ENCODE measurements around the gene ASCC3.

Gene ASCC3

DNA sequence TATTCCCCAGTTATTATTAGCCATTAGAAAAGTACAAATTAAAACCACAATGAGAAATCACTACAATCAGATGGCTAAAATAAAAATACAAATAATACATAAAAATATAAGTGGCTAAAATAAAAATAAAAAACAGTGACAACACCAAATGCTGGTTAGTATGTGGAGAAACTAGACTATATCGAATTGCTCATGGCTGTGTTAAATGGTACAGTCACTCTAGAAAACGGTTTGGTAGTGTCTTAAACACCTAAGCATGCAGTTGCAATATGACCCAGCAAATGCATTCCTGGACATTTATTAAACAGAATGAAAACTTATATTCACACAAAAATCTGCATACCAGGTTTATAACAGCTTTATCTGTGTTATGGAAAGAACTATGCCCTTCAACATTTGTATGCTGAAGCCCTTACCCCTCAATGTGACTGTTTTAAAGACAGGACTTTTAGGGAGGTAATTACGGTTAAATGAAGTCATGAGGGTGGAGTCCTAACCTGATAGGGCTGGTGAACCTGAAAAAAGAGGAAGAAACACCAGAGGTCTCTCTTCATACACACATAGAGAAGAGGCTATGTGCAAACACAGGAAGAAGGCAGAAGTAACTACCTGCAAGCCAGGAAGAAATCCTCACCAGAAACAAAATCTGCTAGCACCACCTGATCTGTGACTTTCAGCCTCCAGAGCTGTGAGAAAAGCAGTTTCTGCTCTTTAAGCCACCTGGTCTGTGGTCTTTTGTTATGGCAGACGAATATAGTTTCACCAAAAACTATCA is 84.9 kb downstream of the ASCC3 start:
- 100% methylated on average over 2 of the region's 4 CpGs for WGBS (ENCODE audit: insufficient coverage)
- Histone ChIP-seq H3K27me3 (replicated peaks in 2 of 5; ENCODE audit: control insufficient read depth in 4 of 5, insufficient read depth in 5 of 5, low read length in 4 of 5) (no peaks in the 10 kb centered on the region), H3K27ac (ENCODE audit: insufficient read depth in 1 of 2, low read depth in 1 of 2, low read length in 2 of 2, poor library complexity in 1 of 2, severe bottlenecking in 2 of 2) (no peak overlapping the region), H3K4me1 (ENCODE audit: control extremely low read depth in 1 of 4, control insufficient read depth in 4 of 4, insufficient read depth in 4 of 4, low read length in 3 of 4) (peaks cover 0 to 2% (median 0%) of the 10 kb centered on the region in 4 experiments), H3K9me3 (ENCODE audit: control extremely low read depth in 1 of 5, control insufficient read depth in 4 of 5, insufficient read depth in 2 of 5, low read depth in 1 of 5, low read length in 4 of 5) (no peaks in the 10 kb centered on the region), H3K36me3 (ENCODE audit: control insufficient read depth in 4 of 4, insufficient read depth in 4 of 4, low read length in 3 of 4) (peaks cover 0 to 7% (median 5%) of the 10 kb centered on the region in 4 experiments), H3K4me3 (ENCODE audit: control insufficient read depth in 1 of 7, extremely low read depth in 1 of 7, insufficient read depth in 4 of 7, low read depth in 2 of 7, low read length in 6 of 7) (no peak overlapping the region)
- DNase-seq: peak in 2 of 3 donors; percentile 37 to 60
- CTCF ChIA-PET: no interaction called here
- POLR2A ChIA-PET: no interaction called here

DNA sequence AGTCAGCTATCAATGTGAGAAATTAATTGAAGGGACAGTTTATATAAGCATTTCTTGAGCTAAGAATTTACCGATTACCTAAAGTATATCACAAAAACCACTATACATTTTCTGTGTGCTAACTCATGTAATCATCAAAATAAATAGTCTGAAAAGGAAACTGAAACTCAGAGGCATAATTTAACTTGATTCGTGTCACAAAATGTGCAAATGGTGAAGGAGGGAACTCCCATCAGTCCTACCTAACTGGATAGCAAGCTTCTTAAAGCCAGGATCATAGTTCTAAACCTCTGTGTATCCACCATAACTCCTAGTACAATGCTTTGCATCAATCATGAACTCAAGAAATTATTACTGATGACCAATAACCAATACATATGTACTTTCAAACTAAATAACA is 91.0 kb downstream of the ASCC3 start:
- WGBS (ENCODE audit: insufficient coverage): 60% methylated on average over 1 of the region's 2 CpGs
- no peaks in the 10 kb centered on the region for H3K9me3 ChIP-seq (ENCODE audit: control extremely low read depth in 1 of 5, control insufficient read depth in 4 of 5, insufficient read depth in 2 of 5, low read depth in 1 of 5, low read length in 4 of 5)
- no peaks in the 10 kb centered on the region for H3K27me3 ChIP-seq (replicated peaks in 2 of 5; ENCODE audit: control insufficient read depth in 4 of 5, insufficient read depth in 5 of 5, low read length in 4 of 5)
- POLR2A ChIA-PET: no interaction called here
- no peak overlapping the region for H3K27ac ChIP-seq (ENCODE audit: insufficient read depth in 1 of 2, low read depth in 1 of 2, low read length in 2 of 2, poor library complexity in 1 of 2, severe bottlenecking in 2 of 2)
- no peaks in the 10 kb centered on the region for H3K4me1 ChIP-seq (ENCODE audit: control extremely low read depth in 1 of 4, control insufficient read depth in 4 of 4, insufficient read depth in 4 of 4, low read length in 3 of 4)
- H3K4me3 ChIP-seq (ENCODE audit: control insufficient read depth in 1 of 7, extremely low read depth in 1 of 7, insufficient read depth in 4 of 7, low read depth in 2 of 7, low read length in 6 of 7): no peak overlapping the region
- CTCF ChIA-PET: no interaction called here
- H3K36me3 ChIP-seq (ENCODE audit: control insufficient read depth in 4 of 4, insufficient read depth in 4 of 4, low read length in 3 of 4): peaks cover 0 to 7% (median 5%) of the 10 kb centered on the region in 4 experiments
- no peak for DNase-seq

DNA sequence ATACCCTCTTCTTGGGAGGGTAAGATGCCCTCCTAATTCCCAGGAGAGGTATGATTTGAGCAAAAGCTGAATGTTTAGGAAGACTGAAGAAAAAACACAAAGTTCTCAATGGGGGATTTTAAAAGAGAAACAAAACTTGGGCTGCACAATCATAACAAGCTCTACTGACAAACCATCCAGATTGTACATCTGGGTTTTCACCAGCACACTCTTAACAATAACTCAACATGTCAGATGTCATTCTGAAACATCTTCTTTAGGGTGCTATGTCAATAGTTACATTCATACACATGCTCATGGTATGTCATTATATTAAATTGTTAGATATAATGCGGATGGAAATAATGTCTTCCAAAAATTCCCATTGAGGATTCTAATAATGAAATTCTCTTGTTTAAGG is 95.1 kb downstream of the ASCC3 start:
- ChIA-PET POLR2A (no interaction called here), CTCF (no interaction called here)
- Histone ChIP-seq H3K4me3 (ENCODE audit: control insufficient read depth in 1 of 7, extremely low read depth in 1 of 7, insufficient read depth in 4 of 7, low read depth in 2 of 7, low read length in 6 of 7) (no peak overlapping the region), H3K9me3 (ENCODE audit: control extremely low read depth in 1 of 5, control insufficient read depth in 4 of 5, insufficient read depth in 2 of 5, low read depth in 1 of 5, low read length in 4 of 5) (no peaks in the 10 kb centered on the region), H3K4me1 (ENCODE audit: control extremely low read depth in 1 of 4, control insufficient read depth in 4 of 4, insufficient read depth in 4 of 4, low read length in 3 of 4) (no peaks in the 10 kb centered on the region), H3K36me3 (ENCODE audit: control insufficient read depth in 4 of 4, insufficient read depth in 4 of 4, low read length in 3 of 4) (peaks cover 0 to 5% (median 1%) of the 10 kb centered on the region in 4 experiments), H3K27ac (ENCODE audit: insufficient read depth in 1 of 2, low read depth in 1 of 2, low read length in 2 of 2, poor library complexity in 1 of 2, severe bottlenecking in 2 of 2) (no peak overlapping the region), H3K27me3 (replicated peaks in 2 of 5; ENCODE audit: control insufficient read depth in 4 of 5, insufficient read depth in 5 of 5, low read length in 4 of 5) (no peaks in the 10 kb centered on the region)
- WGBS (ENCODE audit: insufficient coverage): no CpG with 5 or more reads among the region's 1 CpG
- DNase-seq: no peak

DNA sequence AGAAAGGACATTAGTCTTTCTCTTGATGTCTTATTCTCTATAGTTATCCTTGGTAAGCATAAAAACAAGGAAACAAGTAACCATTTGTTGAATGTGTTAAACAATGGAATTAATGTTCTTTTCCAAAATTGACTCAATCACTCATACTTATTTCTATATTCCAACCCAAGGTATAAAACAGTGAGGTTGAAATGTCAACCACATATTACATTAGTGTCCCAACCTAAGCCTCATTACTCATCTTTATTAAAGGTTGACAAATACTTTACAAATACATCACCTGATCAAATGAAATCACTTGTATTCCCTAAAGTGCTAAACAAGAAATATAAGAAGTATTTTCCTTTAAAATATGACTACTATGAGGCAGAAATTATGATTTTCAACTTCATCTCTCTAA is 100.5 kb downstream of the ASCC3 start:
- DNase-seq: no peak
- no peaks in the 10 kb centered on the region for H3K36me3 ChIP-seq (ENCODE audit: control insufficient read depth in 4 of 4, insufficient read depth in 4 of 4, low read length in 3 of 4)
- no peak overlapping the region for H3K4me3 ChIP-seq (ENCODE audit: control insufficient read depth in 1 of 7, extremely low read depth in 1 of 7, insufficient read depth in 4 of 7, low read depth in 2 of 7, low read length in 6 of 7)
- no peaks in the 10 kb centered on the region for H3K9me3 ChIP-seq (ENCODE audit: control extremely low read depth in 1 of 5, control insufficient read depth in 4 of 5, insufficient read depth in 2 of 5, low read depth in 1 of 5, low read length in 4 of 5)
- no peaks in the 10 kb centered on the region for H3K27me3 ChIP-seq (replicated peaks in 2 of 5; ENCODE audit: control insufficient read depth in 4 of 5, insufficient read depth in 5 of 5, low read length in 4 of 5)
- ChIA-PET CTCF (no interaction called here), POLR2A (no interaction called here)
- no peak overlapping the region for H3K27ac ChIP-seq (ENCODE audit: insufficient read depth in 1 of 2, low read depth in 1 of 2, low read length in 2 of 2, poor library complexity in 1 of 2, severe bottlenecking in 2 of 2)
- H3K4me1 ChIP-seq (ENCODE audit: control extremely low read depth in 1 of 4, control insufficient read depth in 4 of 4, insufficient read depth in 4 of 4, low read length in 3 of 4): no peaks in the 10 kb centered on the region

DNA sequence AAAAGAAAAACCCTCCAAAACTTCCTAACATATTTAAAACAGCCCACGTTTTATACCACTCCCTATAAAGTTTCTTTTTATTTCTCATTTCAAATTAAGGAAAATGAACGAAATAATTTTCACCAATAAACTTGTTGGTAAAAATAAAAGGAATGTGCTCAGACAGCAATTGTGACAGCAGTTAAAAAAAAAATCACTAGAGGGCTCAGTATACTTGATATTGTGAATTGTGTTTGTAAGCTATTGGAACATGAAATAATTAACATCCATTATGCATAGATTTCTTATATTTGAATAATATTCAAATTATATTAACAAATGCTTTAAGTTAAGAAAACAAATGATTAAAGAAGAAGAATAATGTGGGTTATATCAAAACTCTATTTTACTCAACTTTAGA is 105.5 kb downstream of the ASCC3 start:
- POLR2A ChIA-PET: no interaction called here
- no peaks in the 10 kb centered on the region for H3K27me3 ChIP-seq (replicated peaks in 2 of 5; ENCODE audit: control insufficient read depth in 4 of 5, insufficient read depth in 5 of 5, low read length in 4 of 5)
- no peak overlapping the region for H3K27ac ChIP-seq (ENCODE audit: insufficient read depth in 1 of 2, low read depth in 1 of 2, low read length in 2 of 2, poor library complexity in 1 of 2, severe bottlenecking in 2 of 2)
- H3K4me1 ChIP-seq (ENCODE audit: control extremely low read depth in 1 of 4, control insufficient read depth in 4 of 4, insufficient read depth in 4 of 4, low read length in 3 of 4): no peaks in the 10 kb centered on the region
- no peak overlapping the region for H3K4me3 ChIP-seq (ENCODE audit: control insufficient read depth in 1 of 7, extremely low read depth in 1 of 7, insufficient read depth in 4 of 7, low read depth in 2 of 7, low read length in 6 of 7)
- WGBS (ENCODE audit: insufficient coverage): no CpG with 5 or more reads among the region's 2 CpGs
- DNase-seq: peak in 2 of 3 donors; percentile 6 to 8
- H3K9me3 ChIP-seq (ENCODE audit: control extremely low read depth in 1 of 5, control insufficient read depth in 4 of 5, insufficient read depth in 2 of 5, low read depth in 1 of 5, low read length in 4 of 5): no peaks in the 10 kb centered on the region
- H3K36me3 ChIP-seq (ENCODE audit: control insufficient read depth in 4 of 4, insufficient read depth in 4 of 4, low read length in 3 of 4): no peaks in the 10 kb centered on the region
- CTCF ChIA-PET: no interaction called here

DNA sequence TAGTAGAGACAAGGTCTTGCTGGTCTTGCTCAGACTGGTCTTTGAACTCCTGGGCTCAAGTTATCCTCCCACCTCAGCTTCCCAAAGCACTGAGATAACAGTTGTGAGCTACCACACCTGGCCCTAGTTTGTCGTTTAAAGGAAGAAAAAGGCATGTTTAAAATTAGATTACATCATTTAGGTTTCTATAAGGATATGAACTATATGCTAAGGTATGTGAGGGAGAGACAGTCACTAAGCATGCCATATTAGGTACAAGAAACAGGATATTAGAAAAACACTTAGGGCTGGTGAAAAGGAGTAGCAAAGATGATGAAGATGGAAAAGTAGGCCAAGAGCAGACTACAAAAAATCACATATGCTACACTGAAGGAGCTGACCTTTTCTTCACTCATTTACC is 106.4 kb downstream of the ASCC3 start:
- WGBS (ENCODE audit: insufficient coverage): no CpG with 5 or more reads among the region's 1 CpG
- no peaks in the 10 kb centered on the region for H3K4me1 ChIP-seq (ENCODE audit: control extremely low read depth in 1 of 4, control insufficient read depth in 4 of 4, insufficient read depth in 4 of 4, low read length in 3 of 4)
- DNase-seq: no peak
- H3K9me3 ChIP-seq (ENCODE audit: control extremely low read depth in 1 of 5, control insufficient read depth in 4 of 5, insufficient read depth in 2 of 5, low read depth in 1 of 5, low read length in 4 of 5): no peaks in the 10 kb centered on the region
- H3K27me3 ChIP-seq (replicated peaks in 2 of 5; ENCODE audit: control insufficient read depth in 4 of 5, insufficient read depth in 5 of 5, low read length in 4 of 5): no peaks in the 10 kb centered on the region
- H3K36me3 ChIP-seq (ENCODE audit: control insufficient read depth in 4 of 4, insufficient read depth in 4 of 4, low read length in 3 of 4): no peaks in the 10 kb centered on the region
- H3K4me3 ChIP-seq (ENCODE audit: control insufficient read depth in 1 of 7, extremely low read depth in 1 of 7, insufficient read depth in 4 of 7, low read depth in 2 of 7, low read length in 6 of 7): no peak overlapping the region
- ChIA-PET POLR2A (no interaction called here), CTCF (no interaction called here)
- H3K27ac ChIP-seq (ENCODE audit: insufficient read depth in 1 of 2, low read depth in 1 of 2, low read length in 2 of 2, poor library complexity in 1 of 2, severe bottlenecking in 2 of 2): no peak overlapping the region

DNA sequence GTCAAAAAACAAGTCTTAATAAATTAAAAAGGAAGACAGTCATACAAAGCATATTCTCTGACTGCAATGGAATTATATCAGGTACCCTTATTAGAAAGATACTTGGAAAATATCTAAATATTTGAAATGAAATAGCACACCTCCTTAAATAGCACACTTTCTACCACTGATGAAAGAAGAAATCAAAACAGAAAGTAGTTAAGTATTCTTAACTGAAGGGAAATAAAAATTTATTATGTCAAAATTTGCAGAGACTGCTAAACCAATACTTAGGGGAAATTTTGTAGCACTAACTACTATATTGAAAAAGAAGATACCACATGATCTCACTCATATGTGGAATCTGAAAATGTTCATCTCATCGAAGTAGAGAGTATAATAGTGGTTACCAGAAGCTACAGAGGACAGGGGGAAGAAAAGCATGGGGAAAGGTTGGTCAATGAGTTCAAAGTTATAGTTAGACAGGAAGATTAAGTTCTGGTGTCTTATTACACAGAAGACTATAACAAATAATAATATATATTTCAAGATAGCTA is 112.2 kb downstream of the ASCC3 start:
- ChIA-PET POLR2A (no interaction called here), CTCF (no interaction called here)
- peaks cover 0 to 13% (median 1%) of the 10 kb centered on the region in 5 experiments for H3K9me3 ChIP-seq (ENCODE audit: control extremely low read depth in 1 of 5, control insufficient read depth in 4 of 5, insufficient read depth in 2 of 5, low read depth in 1 of 5, low read length in 4 of 5)
- no peak for DNase-seq
- no CpG with 5 or more reads among the region's 1 CpG for WGBS (ENCODE audit: insufficient coverage)
- H3K36me3 ChIP-seq (ENCODE audit: control insufficient read depth in 4 of 4, insufficient read depth in 4 of 4, low read length in 3 of 4): peaks cover 13 to 29% (median 22%) of the 10 kb centered on the region in 4 experiments
- H3K27me3 ChIP-seq (replicated peaks in 2 of 5; ENCODE audit: control insufficient read depth in 4 of 5, insufficient read depth in 5 of 5, low read length in 4 of 5): no peaks in the 10 kb centered on the region
- H3K27ac ChIP-seq (ENCODE audit: insufficient read depth in 1 of 2, low read depth in 1 of 2, low read length in 2 of 2, poor library complexity in 1 of 2, severe bottlenecking in 2 of 2): no peak overlapping the region
- no peak overlapping the region for H3K4me3 ChIP-seq (ENCODE audit: control insufficient read depth in 1 of 7, extremely low read depth in 1 of 7, insufficient read depth in 4 of 7, low read depth in 2 of 7, low read length in 6 of 7)
- H3K4me1 ChIP-seq (ENCODE audit: control extremely low read depth in 1 of 4, control insufficient read depth in 4 of 4, insufficient read depth in 4 of 4, low read length in 3 of 4): no peaks in the 10 kb centered on the region
